Keratinocyte (primary cell): ENCODE data around the gene NFE2L3.

Experiments used
- CTCF ChIP-seq, 3 experiments: IDR thresholded peaks in 1 of 3; conservative IDR thresholded peaks in 1 of 3; optimal IDR thresholded peaks in 1 of 3; 2 replicates in 2 of 3; 3 replicates in 1 of 3; pipeline versions ENCODE3 to v1.5.1; 2011; ENCODE audit warnings: low read length in 3 of 3, mild to moderate bottlenecking in 3 of 3, moderate library complexity in 2 of 3, control low read depth in 1 of 3, inconsistent platforms in 1 of 3; ENCODE audit not compliant: insufficient read depth in 2 of 3; ENCODE audit errors: extremely low read depth in 1 of 3
- EZH2 ChIP-seq: IDR thresholded peaks from one replicate; pipeline ENCODE4 v1.6.1; 2012; ENCODE audit warnings: inconsistent platforms, mild to moderate bottlenecking, low read length, moderate library complexity

GRCh38 chr7:26185131-26185843 lies 33.3 kb downstream of the NFE2L3 start:
- TF ChIP-seq EZH2 (no peak), CTCF (optimal IDR thresholded peaks at IDR 0.05 in 1 of 3, IDR thresholded peaks at IDR 0.05 in 1 of 3, conservative IDR thresholded peaks at IDR 0.05 in 1 of 3; ENCODE audit: extremely low read depth in 1 of 3, insufficient read depth in 2 of 3, low read length in 3 of 3) (no peak)
